H9 (cell line): ENCODE measurements around the gene STT3B. TPM values are rescaled to one million over a fixed set of nuclear protein-coding genes. Genes with fewer than 3 reads are reported as not detected.

Experiments used
- DNase-seq: peaks from one replicate; pipeline ENCODE4 v3.0.0-alpha.2; 2017
- H2AFZ ChIP-seq: one replicate; pipeline ENCODE4 v1.6.1; 2013; ENCODE audit warnings: mild to moderate bottlenecking, low read length, control low read depth, moderate library complexity
- H2AK5ac ChIP-seq: 2 replicates; pipeline ENCODE4 v1.6.1; 2013; ENCODE audit warnings: low read length, control low read depth, mixed read lengths; ENCODE audit not compliant: insufficient read length
- H2BK120ac ChIP-seq: one replicate; pipeline ENCODE4 v1.6.1; 2013; ENCODE audit warnings: low read depth, mild to moderate bottlenecking, low read length, control low read depth, inconsistent platforms; ENCODE audit not compliant: poor library complexity, severe bottlenecking
- H2BK12ac ChIP-seq: 2 replicates; pipeline ENCODE4 v1.6.1; 2013; ENCODE audit warnings: low read length, control low read depth, mixed read lengths, low read depth; ENCODE audit not compliant: insufficient read length
- H2BK15ac ChIP-seq: 2 replicates; pipeline ENCODE4 v1.6.1; 2013; ENCODE audit warnings: low read depth, low read length, control low read depth
- H2BK20ac ChIP-seq: one replicate; pipeline ENCODE4 v1.6.1; 2013; ENCODE audit warnings: low read depth, mild to moderate bottlenecking, low read length, control low read depth, inconsistent platforms; ENCODE audit not compliant: poor library complexity, severe bottlenecking
- H2BK5ac ChIP-seq: 2 replicates; pipeline ENCODE4 v1.6.1; 2013; ENCODE audit warnings: low read length, control low read depth, mixed read lengths; ENCODE audit not compliant: insufficient read length
- H3K14ac ChIP-seq: 2 replicates; pipeline ENCODE4 v1.6.1; 2013; ENCODE audit warnings: low read length, control low read depth; ENCODE audit not compliant: insufficient read depth
- H3K18ac ChIP-seq: 2 replicates; pipeline ENCODE4 v1.6.1; 2013; ENCODE audit warnings: low read depth, mild to moderate bottlenecking, mixed read lengths, low read length, control low read depth; ENCODE audit not compliant: insufficient read length
- H3K23ac ChIP-seq: 2 replicates; pipeline ENCODE4 v1.6.1; 2013; ENCODE audit warnings: low read length, control low read depth, mixed read lengths, low read depth; ENCODE audit not compliant: insufficient read length
- H3K23me2 ChIP-seq: 2 replicates; pipeline ENCODE4 v1.6.1; 2013; ENCODE audit warnings: low read depth, mild to moderate bottlenecking, mixed read lengths, low read length, control low read depth; ENCODE audit not compliant: insufficient read length, poor library complexity, severe bottlenecking
- H3K27ac ChIP-seq: 2 replicates; pipeline ENCODE4 v1.5.1; 2013; ENCODE audit warnings: low read length, control low read depth, mixed read lengths, low read depth; ENCODE audit not compliant: insufficient read length
- H3K27me3 ChIP-seq: 2 replicates; pipeline ENCODE4 v1.6.1; 2013; ENCODE audit warnings: low read length, control low read depth, inconsistent platforms; ENCODE audit not compliant: insufficient read depth
- H3K4ac ChIP-seq: 2 replicates; pipeline ENCODE4 v1.6.1; 2013; ENCODE audit warnings: low read depth, mild to moderate bottlenecking, control low read depth, inconsistent platforms, low read length, moderate library complexity
- H3K4me1 ChIP-seq: 2 replicates; pipeline ENCODE4 v1.6.1; 2013; ENCODE audit warnings: low read length, control low read depth, inconsistent platforms; ENCODE audit not compliant: insufficient read depth
- H3K4me2 ChIP-seq: 2 replicates; pipeline ENCODE4 v1.6.1; 2013; ENCODE audit warnings: low read length, control low read depth, mixed read lengths; ENCODE audit not compliant: insufficient read length, insufficient read depth
- H3K56ac ChIP-seq: 2 replicates; pipeline ENCODE4 v1.6.1; 2013; ENCODE audit warnings: low read depth, mild to moderate bottlenecking, mixed read lengths, low read length, control low read depth; ENCODE audit not compliant: insufficient read length
- H3K79me1 ChIP-seq: 2 replicates; pipeline ENCODE4 v1.6.1; 2013; ENCODE audit warnings: low read depth, mild to moderate bottlenecking, moderate library complexity, low read length, control low read depth, inconsistent platforms; ENCODE audit not compliant: insufficient read depth, poor library complexity, severe bottlenecking
- H3K79me2 ChIP-seq: 2 replicates; pipeline ENCODE4 v1.6.1; 2013; ENCODE audit warnings: low read length, control low read depth, inconsistent platforms; ENCODE audit not compliant: insufficient read depth
- H3K9ac ChIP-seq: 2 replicates; pipeline ENCODE4 v1.6.1; 2013; ENCODE audit warnings: low read length, control low read depth, mixed read lengths; ENCODE audit not compliant: insufficient read length; ENCODE audit errors: extremely low read depth
- H3K9me3 ChIP-seq: one replicate; pipeline ENCODE4 v1.6.1; 2013; ENCODE audit warnings: low read depth, low read length, inconsistent platforms; ENCODE audit not compliant: control insufficient read depth
- H3T11ph ChIP-seq: one replicate; pipeline ENCODE4 v1.6.1; 2013; ENCODE audit warnings: mild to moderate bottlenecking, low read length, control low read depth, inconsistent platforms
- H4K20me1 ChIP-seq: one replicate; pipeline ENCODE4 v1.6.1; 2013; ENCODE audit not compliant: control insufficient read depth, insufficient read length, insufficient read depth
- H4K5ac ChIP-seq: 2 replicates; pipeline ENCODE4 v1.6.1; 2013; ENCODE audit warnings: low read depth, mild to moderate bottlenecking, mixed read lengths, low read length, control low read depth; ENCODE audit not compliant: insufficient read length
- H4K8ac ChIP-seq: replicated peaks from 2 replicates; pipeline ENCODE4 v1.6.1; 2013; ENCODE audit warnings: low read length, control low read depth, mixed read lengths, low read depth; ENCODE audit not compliant: insufficient read length
- H4K91ac ChIP-seq: 2 replicates; pipeline ENCODE4 v1.6.1; 2013; ENCODE audit warnings: low read depth, mild to moderate bottlenecking, moderate library complexity, mixed read lengths, low read length, control low read depth; ENCODE audit not compliant: insufficient read length
- H3K27ac Mint-ChIP-seq, 3 experiments: 2 replicates in 2 of 3; 3 replicates in 1 of 3; pipeline ENCODE4 v1.8.0; 2020 to 2021; ENCODE audit warnings: mixed read lengths in 3 of 3, mild to moderate bottlenecking in 1 of 3, moderate library complexity in 1 of 3
- H3K27me3 Mint-ChIP-seq: 2 replicates; pipeline ENCODE4 v1.8.0; 2021; ENCODE audit warnings: low read depth, mild to moderate bottlenecking, moderate library complexity, mixed read lengths
- H3K36me3 Mint-ChIP-seq, 3 experiments: 2 replicates in 2 of 3; 3 replicates in 1 of 3; pipeline ENCODE4 v1.8.0; 2020 to 2021; ENCODE audit warnings: low read depth in 3 of 3, mixed read lengths in 3 of 3; ENCODE audit not compliant: insufficient read depth in 1 of 3
- H3K4me1 Mint-ChIP-seq, 2 experiments: 2 replicates each; pipeline ENCODE4 v1.8.0; 2020; ENCODE audit warnings: mixed read lengths in 2 of 2
- H3K4me3 Mint-ChIP-seq, 2 experiments: 2 replicates in 1 of 2; 3 replicates in 1 of 2; pipeline ENCODE4 v1.8.0; 2020 to 2021; ENCODE audit warnings: mild to moderate bottlenecking in 2 of 2, mixed read lengths in 2 of 2, moderate library complexity in 1 of 2
- H3K9me3 Mint-ChIP-seq, 2 experiments: 2 replicates in 1 of 2; 3 replicates in 1 of 2; pipeline ENCODE4 v1.8.0; 2020; ENCODE audit warnings: mild to moderate bottlenecking in 2 of 2, mixed read lengths in 2 of 2, moderate library complexity in 1 of 2
- CTCF ChIP-seq: fragments of 200-600 bp; sonication (generic); conservative IDR thresholded peaks from 3 replicates; pipeline ENCODE4 v1.8.0; 2021; ENCODE audit warnings: antibody characterized with exemption, mild to moderate bottlenecking
- WGBS: extraction: QIAGEN DNeasy Blood & Tissue Kit; methylation state at CpG from one replicate; pipeline ENCODE4 v1.1.7; 2013; ENCODE audit warnings: missing lambda C conversion rate, low lambda C conversion rate, mixed read lengths; ENCODE audit not compliant: insufficient read length; ENCODE audit errors: extremely low coverage; 5-methylcytosine and 5-hydroxymethylcytosine counted together
- total RNA-seq: library from RNA; stranded (reverse); gene quantifications from 2 replicates; pipeline ENCODE4 v1.2.1, GENCODE V29; 2021

The STT3B gene
- total RNA-seq, 1 experiment from 2014 or later: 79.9 TPM

- Histone ChIP-seq H2BK20ac (no peak overlapping the region), H2AK5ac (no peak overlapping the region), H3K27me3 (no peaks in the 10 kb centered on the region), H3K4me1 (no peaks in the 10 kb centered on the region), H3K4ac (no peak overlapping the region), H3K4me2 (no peak overlapping the region), H4K5ac (no peak overlapping the region), H3K27ac (no peak overlapping the region), H3K9ac (no peak overlapping the region), H3K56ac (no peak overlapping the region), H3K23ac (no peak overlapping the region), H2BK5ac (no peak overlapping the region), H3K14ac (no peak overlapping the region), H2BK120ac (no peak overlapping the region), H3K79me1 (no peaks in the 10 kb centered on the region), H4K20me1 (no peaks in the 10 kb centered on the region), H4K8ac (no peak overlapping the region), H3K79me2 (no peaks in the 10 kb centered on the region), H3K18ac (no peak overlapping the region), H4K91ac (no peak overlapping the region), H2AFZ (no peak overlapping the region), H3T11ph (no peak overlapping the region), H3K9me3 (no peaks in the 10 kb centered on the region), H2BK12ac (no peak overlapping the region), H3K23me2 (no peaks in the 10 kb centered on the region), H2BK15ac (no peak overlapping the region)
- WGBS: no CpG with 5 or more reads among the region's 2 CpGs
- TF ChIP-seq CTCF: no peak
- no peaks in the 10 kb centered on the region for H3K27me3 Mint-ChIP-seq
- peaks cover 3 to 8% of the 10 kb centered on the region in 2 experiments; a peak in 3 of 5 replicates for H3K9me3 Mint-ChIP-seq
- DNase-seq: no peak
- H3K27ac Mint-ChIP-seq: no peak overlapping the region
- H3K4me3 Mint-ChIP-seq: no peak overlapping the region
- H3K4me1 Mint-ChIP-seq: peaks cover 5 to 8% of the 10 kb centered on the region in 2 experiments; a peak in 3 of 4 replicates
- H3K36me3 Mint-ChIP-seq: peaks cover 20 to 49% (median 48%) of the 10 kb centered on the region in 3 experiments
These were observed 47.9 kb downstream of the STT3B start for GRCh38 chr3:31580645-31581044.
